ENCODE results near the gene COP1.

DNA sequence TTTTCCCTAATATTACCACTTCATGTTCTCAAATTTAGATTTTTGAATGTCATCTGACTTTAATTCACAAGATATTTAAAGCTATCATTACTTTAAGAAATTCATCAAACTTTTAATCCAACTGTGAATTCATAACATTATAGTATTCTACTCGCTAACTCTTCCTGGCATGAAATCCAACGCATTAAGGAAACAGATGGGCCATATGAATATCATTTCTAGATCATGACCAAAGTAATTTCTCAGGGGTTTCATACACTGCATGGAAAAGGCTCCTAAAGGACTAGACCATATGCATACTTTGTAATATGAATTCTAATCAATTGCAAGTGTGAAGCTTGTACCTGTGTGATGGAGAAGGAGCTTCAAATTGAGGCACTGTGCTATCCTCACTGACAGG, 72.4 kb downstream of the COP1 start:
- no peak for TF ChIP-seq CEBPZ (IDR thresholded peaks at IDR 0.05; ENCODE audit: low read length)
- TF ChIP-seq, protein P1, sequence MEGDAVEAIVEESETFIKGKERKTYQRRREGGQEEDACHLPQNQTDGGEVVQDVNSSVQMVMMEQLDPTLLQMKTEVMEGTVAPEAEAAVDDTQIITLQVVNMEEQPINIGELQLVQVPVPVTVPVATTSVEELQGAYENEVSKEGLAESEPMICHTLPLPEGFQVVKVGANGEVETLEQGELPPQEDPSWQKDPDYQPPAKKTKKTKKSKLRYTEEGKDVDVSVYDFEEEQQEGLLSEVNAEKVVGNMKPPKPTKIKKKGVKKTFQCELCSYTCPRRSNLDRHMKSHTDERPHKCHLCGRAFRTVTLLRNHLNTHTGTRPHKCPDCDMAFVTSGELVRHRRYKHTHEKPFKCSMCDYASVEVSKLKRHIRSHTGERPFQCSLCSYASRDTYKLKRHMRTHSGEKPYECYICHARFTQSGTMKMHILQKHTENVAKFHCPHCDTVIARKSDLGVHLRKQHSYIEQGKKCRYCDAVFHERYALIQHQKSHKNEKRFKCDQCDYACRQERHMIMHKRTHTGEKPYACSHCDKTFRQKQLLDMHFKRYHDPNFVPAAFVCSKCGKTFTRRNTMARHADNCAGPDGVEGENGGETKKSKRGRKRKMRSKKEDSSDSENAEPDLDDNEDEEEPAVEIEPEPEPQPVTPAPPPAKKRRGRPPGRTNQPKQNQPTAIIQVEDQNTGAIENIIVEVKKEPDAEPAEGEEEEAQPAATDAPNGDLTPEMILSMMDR (CRISPR knock-in tag; IDR thresholded peaks at IDR 0.05), result no peak
- TF ChIP-seq, protein P2, sequence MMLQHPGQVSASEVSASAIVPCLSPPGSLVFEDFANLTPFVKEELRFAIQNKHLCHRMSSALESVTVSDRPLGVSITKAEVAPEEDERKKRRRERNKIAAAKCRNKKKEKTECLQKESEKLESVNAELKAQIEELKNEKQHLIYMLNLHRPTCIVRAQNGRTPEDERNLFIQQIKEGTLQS (CRISPR knock-in tag; IDR thresholded peaks at IDR 0.05), result no peak
- TF ChIP-seq ZKSCAN5 (CRISPR knock-in tag; IDR thresholded peaks at IDR 0.05), result no peak
- no peak for TF ChIP-seq ETV5 (CRISPR knock-in tag; IDR thresholded peaks at IDR 0.05; ENCODE audit: borderline replicate concordance)
- TF ChIP-seq ATRX (CRISPR knock-in tag; IDR thresholded peaks at IDR 0.05; ENCODE audit: borderline replicate concordance), result no peak
- TF ChIP-seq FOXP4 (CRISPR knock-in tag; IDR thresholded peaks at IDR 0.05), result no peak

All from HepG2 (cell line).